Posterior cingulate gyrus (tissue), 11 donors: Measurements from ENCODE around the gene HSPD1.

Experiments
- DNase-seq, 10 donors: peaks; one replicate each; pipeline versions ENCODE4 v3.0.0 to v3.0.0-alpha.2; 2020 to 2021; ENCODE audit warnings: mixed read lengths in 3 of 10
- intact Hi-C: fragments of 100-400 bp; cut with DNase I; formaldehyde crosslinking; loops from one replicate; pipeline ENCODE4 v1.15.1; 2023

HSPD1 gene

DNA sequence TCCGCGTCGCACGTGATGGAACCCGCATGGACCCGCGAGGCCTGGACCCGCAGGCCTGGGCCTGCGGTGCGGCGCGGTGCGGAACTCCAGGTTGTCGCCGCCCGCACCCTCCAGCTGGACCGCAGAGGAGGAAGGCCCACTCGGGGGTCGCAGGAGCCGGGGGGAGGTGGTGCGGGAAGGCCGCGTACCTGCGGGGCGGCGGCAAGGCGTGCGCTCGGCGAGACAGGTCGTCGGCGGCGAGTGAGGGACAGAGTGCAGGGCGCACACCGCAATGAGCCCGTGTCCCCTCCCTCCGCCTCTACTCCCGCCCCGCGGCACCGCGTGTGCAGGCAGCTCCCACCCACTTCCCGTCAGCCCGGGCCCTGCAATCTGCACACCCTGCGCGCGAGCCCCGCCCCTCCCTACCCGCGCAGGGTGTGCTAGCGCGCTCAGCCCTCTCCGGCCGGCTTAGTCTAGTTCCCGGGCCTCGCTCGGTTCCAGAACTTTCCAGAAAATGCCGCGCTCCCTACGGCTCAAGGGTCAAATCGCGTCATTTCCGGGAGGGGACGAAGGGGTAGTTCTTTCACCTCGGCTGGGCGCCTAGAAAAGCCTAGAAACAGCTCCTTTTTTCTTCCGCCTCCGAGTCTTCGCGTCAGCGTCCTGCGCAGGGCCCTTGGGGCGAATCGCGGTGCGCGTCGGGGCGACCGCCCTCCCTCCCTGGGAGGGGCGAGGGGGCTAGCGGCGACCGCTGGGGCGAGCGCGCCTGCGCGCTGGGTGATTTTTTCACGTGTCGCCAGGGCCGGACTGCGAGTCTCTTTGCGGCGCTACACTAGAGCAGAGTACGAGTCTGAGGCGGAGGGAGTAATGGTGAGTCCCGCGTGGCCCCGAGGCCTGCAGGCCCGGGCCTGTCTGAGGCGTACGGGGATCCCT lies at the start of gene HSPD1, which contains the start of gene HSPE1:
TSS of gene HSPD1 (minus strand) at position 247 of the 909 bp plus-strand sequence. CDS start 992 bp downstream, outside the sequence.
TSS of gene HSPE1 (plus strand) at position 786 of the 909 bp plus-strand sequence. CDS start at position 844, 58 bp downstream.
- intact Hi-C loops: loop anchor here (1.0 to 5.0 kb wide), 4 partner anchors 15 to 205 kb away; partner anchors contain the start of genes COQ10B, MARS2 and SF3B1
- peak; percentile 93 to 100 (median 98) for DNase-seq

DNA sequence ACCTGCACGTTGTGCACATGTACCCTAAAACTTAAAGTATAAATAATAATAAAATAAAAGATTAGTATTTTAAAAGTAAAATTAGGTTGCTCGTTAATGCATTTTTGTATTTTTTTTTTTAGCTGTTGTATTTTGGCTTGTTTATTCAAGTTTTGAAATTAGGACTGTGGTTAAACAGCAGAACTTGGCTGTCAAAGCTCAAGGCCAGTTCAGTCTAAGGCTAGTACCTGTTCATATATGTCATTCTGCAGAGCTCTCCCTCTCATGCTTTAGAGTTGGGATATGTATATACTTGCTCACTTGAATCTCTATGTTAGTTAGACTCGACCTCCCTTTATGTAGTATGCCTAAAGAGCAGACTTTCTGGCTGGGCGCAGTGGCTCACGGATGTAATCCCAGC lies 48.9 kb upstream of the HSPD1 start:
- DNase-seq: no peak
- intact Hi-C loops: no loop called here

DNA sequence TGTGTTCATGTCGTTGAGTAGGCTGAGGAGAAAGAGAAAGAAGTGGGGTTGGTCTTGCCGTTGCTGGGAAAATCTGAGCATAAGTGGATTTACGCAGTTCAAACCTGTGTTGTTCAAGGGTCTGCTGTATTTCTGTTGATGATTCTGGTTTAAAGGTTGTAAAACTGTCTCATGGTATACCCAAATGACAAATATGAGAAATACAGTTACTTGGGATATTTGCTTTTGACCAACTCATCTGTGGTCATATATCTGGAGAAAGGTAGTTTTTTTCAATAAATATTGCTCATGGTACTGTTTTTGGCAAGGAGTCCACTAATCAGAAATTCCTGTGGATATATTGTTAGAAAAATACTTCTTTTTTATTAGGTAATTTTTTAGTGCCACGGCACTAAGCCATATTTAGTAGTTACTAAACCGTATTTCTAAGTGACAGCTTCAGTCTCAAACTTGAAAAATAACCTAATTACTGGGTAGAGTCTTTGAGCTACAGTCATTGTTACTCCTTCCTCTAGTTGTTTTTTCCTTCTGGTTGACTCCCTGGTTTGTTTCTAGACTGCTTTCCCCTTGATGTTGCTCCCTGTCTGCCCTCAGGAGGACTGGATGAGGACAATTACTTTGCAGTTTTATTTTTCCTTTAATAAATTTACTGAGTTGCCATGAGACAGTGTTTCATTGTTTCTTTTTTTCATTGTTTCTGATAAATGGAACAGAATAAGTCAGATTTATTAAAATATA lies 47.7 kb upstream of the HSPD1 start:
- no peak for DNase-seq
- intact Hi-C loops: no loop called here

GRCh38 chr2:197543206-197543605 lies 43.6 kb upstream of the HSPD1 start:
- intact Hi-C loops: no loop called here
- no peak for DNase-seq

DNA sequence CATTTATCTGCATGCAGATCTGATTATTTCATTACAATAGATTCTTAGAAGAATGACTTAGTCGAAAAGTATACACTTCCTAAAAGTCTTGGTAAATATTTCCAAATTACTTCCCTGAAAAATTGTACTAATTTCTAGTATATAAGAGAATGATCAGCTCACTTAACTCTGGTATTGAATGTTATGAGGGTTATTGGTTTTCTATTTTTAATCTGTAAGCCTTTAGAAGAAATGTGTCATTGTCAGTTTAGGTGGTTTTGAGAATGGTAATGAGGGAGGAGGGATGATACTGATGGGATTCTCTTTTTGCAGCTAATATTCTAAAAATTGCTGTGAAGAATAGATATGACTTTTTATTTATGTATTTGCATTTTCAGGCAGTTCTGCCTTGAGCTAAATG lies 40.1 kb upstream of the HSPD1 start:
- DNase-seq: no peak
- intact Hi-C loops: no loop called here

DNA sequence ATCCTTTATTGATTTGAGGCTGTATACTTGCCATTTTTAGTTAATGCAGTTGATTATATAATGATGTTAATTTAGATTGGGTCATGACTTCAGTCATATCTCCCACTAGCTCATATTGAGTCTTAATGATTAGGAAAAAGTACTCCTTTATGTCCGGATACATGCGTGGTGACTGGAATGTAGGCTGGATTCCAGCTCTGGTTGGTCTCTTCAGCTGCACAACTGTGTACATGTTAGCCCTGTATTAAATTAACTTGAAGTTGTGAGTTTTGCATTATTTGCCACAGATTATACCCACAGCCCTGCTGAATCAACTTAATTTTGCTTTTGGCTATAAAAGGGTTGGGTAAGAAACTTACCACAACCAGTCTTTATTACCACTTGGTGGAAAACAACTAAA lies 38.8 kb upstream of the HSPD1 start:
- intact Hi-C loops: no loop called here
- DNase-seq: no peak

- intact Hi-C loops: loop anchor here (5.0 to 10.0 kb wide), 4 partner anchors 110 to 260 kb away; partner anchors contain the start of genes MARS2 and RFTN2
- no peak for DNase-seq
These were observed 17.5 kb upstream of the HSPD1 start for GRCh38 chr2:197517150-197517549.

DNA sequence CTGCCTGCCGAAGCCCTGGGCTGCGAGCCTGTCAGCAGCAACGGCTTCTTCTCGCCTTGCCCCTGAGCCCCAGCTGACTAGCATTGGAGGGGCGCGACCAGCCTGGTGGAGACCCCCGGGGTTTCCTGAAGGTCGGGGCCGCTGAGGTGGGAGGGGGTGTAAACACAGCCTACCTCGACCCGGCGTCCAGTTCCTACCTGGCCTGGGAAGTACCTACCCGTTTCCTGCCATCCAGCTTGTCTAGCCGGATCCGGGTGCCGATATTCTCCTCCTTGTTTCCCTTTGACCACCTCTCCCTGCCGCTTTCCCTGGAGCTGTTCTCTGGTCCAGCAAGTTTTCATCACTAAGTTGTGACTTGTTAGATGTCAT lies 16.7 kb upstream of the HSPD1 start:
- DNase-seq: peak in 6 of 10 donors; percentile 10 to 82 (median 25)
- intact Hi-C loops: loop anchor here (5.0 to 10.0 kb wide), 4 partner anchors 111 to 261 kb away; partner anchors contain the start of genes MARS2 and RFTN2

DNA sequence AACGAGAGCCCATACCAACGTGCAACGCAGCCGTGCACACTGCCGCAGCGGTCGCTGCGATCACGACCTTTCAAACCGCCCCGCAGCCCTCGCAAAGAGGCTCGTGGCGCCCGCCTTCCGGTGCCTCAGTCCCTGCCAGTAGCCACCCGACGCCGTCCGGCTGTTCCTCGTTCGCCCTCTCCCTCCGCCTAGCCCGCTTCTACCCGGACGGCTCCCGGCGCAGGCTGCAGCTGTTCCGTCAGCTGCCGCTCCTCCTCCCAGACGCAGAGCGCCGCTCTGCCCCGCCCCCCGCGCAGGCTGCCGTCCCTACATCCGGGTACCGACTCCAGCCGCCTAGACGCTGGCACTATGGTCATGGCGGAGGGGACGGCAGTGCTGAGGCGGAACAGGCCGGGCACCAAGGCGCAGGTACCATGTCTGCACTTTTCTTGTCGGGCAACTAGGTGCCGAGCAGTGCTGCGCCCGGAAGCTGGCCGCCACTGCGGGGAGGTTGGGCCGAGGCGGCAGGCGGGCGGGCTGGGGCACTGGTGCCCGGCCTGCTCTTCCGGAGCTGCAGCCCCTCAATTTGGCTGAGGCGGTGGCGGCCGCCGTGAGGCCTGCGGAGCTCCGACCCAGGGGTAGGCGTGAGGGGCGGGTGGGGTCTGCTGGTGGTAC lies 16.2 kb upstream of the HSPD1 start, which contains the start of gene MOB4:
TSS of gene MOB4 (plus strand) at position 328 of the 654 bp plus-strand sequence. CDS start at position 349, 21 bp downstream.
- intact Hi-C loops: loop anchor here (1.0 to 10.0 kb wide), 5 partner anchors 16 to 261 kb away; partner anchors contain the start of genes HSPE1, MARS2 and RFTN2

GRCh38 chr2:197515315-197515738 lies 15.7 kb upstream of the HSPD1 start:
- intact Hi-C loops: loop anchor here (1.0 to 10.0 kb wide), 5 partner anchors 15 to 262 kb away; partner anchors contain the start of genes HSPE1, MARS2 and RFTN2

More for the DNA sequence above, 16.2 kb upstream of the HSPD1 start, which contains the start of gene MOB4:
- peak; percentile 92 to 99 (median 95) for DNase-seq

GRCh38 chr2:197514754-197515153 lies 15.1 kb upstream of the HSPD1 start:
- intact Hi-C loops: loop anchor here (1.0 to 10.0 kb wide), 5 partner anchors 14 to 263 kb away; partner anchors contain the start of genes HSPE1, MARS2 and RFTN2
- no peak for DNase-seq

More at GRCh38 chr2:197515315-197515738, 15.7 kb upstream of the HSPD1 start:
- DNase-seq: no peak

- no peak for DNase-seq
- intact Hi-C loops: loop anchor here (10.0 kb wide), 1 partner anchor 161 kb away; the partner anchor contains the start of gene RFTN2
These were observed 14.3 kb upstream of the HSPD1 start for GRCh38 chr2:197513915-197514314.

DNA sequence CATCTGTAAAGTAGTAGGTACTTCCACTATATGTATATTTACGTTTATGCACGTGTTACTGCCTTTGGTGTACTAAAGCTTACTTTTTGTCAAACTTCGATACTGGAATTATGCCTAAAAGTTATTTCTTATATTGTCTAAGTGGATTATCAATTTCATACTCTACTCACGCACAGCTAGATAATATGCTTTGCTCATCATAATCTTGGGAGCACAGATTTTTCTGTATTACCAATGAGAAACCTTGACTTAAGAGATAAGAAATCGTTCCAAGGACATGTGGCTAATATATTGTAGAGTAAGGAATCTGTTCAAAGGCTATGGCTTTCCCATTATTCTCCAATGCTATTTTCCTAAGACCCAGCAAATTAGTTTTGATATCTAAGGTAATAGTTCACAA lies 7.0 kb upstream of the HSPD1 start:
- intact Hi-C loops: no loop called here
- no peak for DNase-seq

DNA sequence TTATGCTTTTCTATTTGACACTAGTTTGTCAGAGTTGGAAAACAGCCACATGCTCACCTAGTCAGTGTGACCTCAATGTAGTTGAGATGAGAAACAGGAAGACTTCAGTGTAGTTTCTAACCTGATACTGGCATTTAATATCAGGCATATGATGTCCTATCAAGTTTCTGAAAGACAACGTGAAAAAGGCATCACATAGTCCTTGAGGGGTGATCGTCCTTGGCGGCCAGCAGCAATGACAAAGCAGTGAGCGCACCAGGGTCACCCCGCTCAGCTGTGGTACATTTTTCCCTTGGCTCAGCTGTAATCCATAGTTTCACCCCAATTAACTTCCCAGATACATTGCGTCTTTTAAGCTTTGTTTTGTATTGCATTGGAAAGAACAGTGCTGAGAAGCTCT lies 4.9 kb upstream of the HSPD1 start:
- intact Hi-C loops: no loop called here
- no peak for DNase-seq

GRCh38 chr2:197504000-197504399 lies 4.4 kb upstream of the HSPD1 start:
- intact Hi-C loops: no loop called here

DNA sequence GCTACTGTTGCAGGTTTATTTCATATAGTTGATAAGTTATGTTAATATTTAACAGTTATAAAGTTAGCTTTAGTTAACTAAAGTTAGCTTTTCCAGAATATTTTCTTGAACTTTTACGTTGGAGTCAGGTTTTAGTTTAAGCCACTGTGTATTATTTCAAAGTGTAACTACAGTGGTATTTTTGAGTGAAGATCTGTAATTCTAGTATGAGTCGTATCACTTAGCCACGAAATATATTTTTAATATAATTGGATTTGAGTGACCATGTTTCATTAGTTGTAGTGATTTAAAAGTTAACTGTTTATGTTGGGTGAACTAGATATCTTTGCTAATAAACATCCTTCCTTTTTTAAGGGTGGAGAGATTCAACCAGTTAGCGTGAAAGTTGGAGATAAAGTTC lies 3.0 kb upstream of the HSPD1 start:
- intact Hi-C loops: no loop called here
- DNase-seq: no peak

More at GRCh38 chr2:197504000-197504399, 4.4 kb upstream of the HSPD1 start:
- no peak for DNase-seq

GRCh38 chr2:197502201-197502600 lies 2.6 kb upstream of the HSPD1 start:
- no peak for DNase-seq
- intact Hi-C loops: no loop called here

- peak in 2 of 10 donors; percentile 85 to 92 for DNase-seq
- intact Hi-C loops: loop anchor here (1.0 kb wide), 1 partner anchor 15 kb away; no protein-coding TSS in a partner anchor
These were observed 977 bp upstream of the HSPD1 start for GRCh38 chr2:197500503-197501131.
